Peyer's patch (tissue), 4 donors: ENCODE results near the gene UCK2. TPM values are rescaled to one million over a fixed set of nuclear protein-coding genes. Genes with fewer than 3 reads are reported as not detected.

Source experiments
- DNase-seq, 3 donors: peaks; one replicate each; pipeline ENCODE4 v3.0.0-alpha.2; 2017 to 2019
- H3K27ac ChIP-seq, 4 donors: fragments of 200-600 bp; sonication (generic); one replicate each; pipeline ENCODE4 v1.5.1; 2016 to 2019
- H3K27me3 ChIP-seq, 2 donors: fragments of 200-600 bp; sonication (generic); one replicate each; pipeline ENCODE4 v1.5.1; 2019
- H3K36me3 ChIP-seq, 3 donors: fragments of 200-600 bp; sonication (generic); one replicate each; pipeline ENCODE4 v1.5.1; 2016 to 2019
- H3K4me1 ChIP-seq, 4 donors: fragments of 200-600 bp; sonication (generic); one replicate each; pipeline ENCODE4 v1.5.1; 2016 to 2019
- H3K4me3 ChIP-seq, 4 donors: fragments of 200-600 bp; sonication (generic); 1 replicate in 3 of 4; 2 replicates in 1 of 4; pipeline ENCODE4 v1.5.1; 2016 to 2019; ENCODE audit warnings: mild to moderate bottlenecking in 1 of 4
- H3K9me3 ChIP-seq, 4 donors: fragments of 200-600 bp; sonication (generic); one replicate each; pipeline ENCODE4 v1.5.1; 2016 to 2019; ENCODE audit warnings: mild to moderate bottlenecking in 1 of 4
- POLR2A ChIP-seq, 2 donors: fragments of 450-650 bp; IDR thresholded peaks; one replicate each; pipeline ENCODE4 v1.5.1; 2017; ENCODE audit warnings: antibody characterized with exemption in 2 of 2, mild to moderate bottlenecking in 2 of 2, moderate library complexity in 2 of 2
- total RNA-seq, 4 donors: library from RNA; depleted of rRNA; stranded (reverse); fragments of >200 nt; gene quantifications; one replicate each; pipeline ENCODE4 v1.1.0, GENCODE V29; 2016
- TF ChIP-seq, protein P1 (sequence below), 6 experiments: fragments of 450-650 bp in 4 of 6; fragments of 200-600 bp in 2 of 6; sonication (generic) in 1 of 6; IDR thresholded peaks; one replicate each; pipeline ENCODE4 v1.5.1; 2017 to 2019; ENCODE audit warnings: antibody characterized with exemption in 6 of 6, mild to moderate bottlenecking in 3 of 6, moderate library complexity in 1 of 6

Gene UCK2
- total RNA-seq, 4 donors from 2014 or later, result 36.3 to 117 (median 84.7) TPM

GRCh38 chr1:165854101-165854845 lies 26.9 kb downstream of the UCK2 start:
- Histone ChIP-seq H3K36me3 (no peaks in the 10 kb centered on the region), H3K4me1 (peaks cover 0 to 30% (median 8%) of the 10 kb centered on the region in 4 donors), H3K27ac (no peak overlapping the region), H3K4me3 (no peak overlapping the region), H3K27me3 (no peaks in the 10 kb centered on the region), H3K9me3 (no peaks in the 10 kb centered on the region)
- TF ChIP-seq, protein P1, sequence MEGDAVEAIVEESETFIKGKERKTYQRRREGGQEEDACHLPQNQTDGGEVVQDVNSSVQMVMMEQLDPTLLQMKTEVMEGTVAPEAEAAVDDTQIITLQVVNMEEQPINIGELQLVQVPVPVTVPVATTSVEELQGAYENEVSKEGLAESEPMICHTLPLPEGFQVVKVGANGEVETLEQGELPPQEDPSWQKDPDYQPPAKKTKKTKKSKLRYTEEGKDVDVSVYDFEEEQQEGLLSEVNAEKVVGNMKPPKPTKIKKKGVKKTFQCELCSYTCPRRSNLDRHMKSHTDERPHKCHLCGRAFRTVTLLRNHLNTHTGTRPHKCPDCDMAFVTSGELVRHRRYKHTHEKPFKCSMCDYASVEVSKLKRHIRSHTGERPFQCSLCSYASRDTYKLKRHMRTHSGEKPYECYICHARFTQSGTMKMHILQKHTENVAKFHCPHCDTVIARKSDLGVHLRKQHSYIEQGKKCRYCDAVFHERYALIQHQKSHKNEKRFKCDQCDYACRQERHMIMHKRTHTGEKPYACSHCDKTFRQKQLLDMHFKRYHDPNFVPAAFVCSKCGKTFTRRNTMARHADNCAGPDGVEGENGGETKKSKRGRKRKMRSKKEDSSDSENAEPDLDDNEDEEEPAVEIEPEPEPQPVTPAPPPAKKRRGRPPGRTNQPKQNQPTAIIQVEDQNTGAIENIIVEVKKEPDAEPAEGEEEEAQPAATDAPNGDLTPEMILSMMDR (IDR thresholded peaks at IDR 0.05), result no peak
- TF ChIP-seq POLR2A (IDR thresholded peaks at IDR 0.05), result no peak
- no peak for DNase-seq

DNA sequence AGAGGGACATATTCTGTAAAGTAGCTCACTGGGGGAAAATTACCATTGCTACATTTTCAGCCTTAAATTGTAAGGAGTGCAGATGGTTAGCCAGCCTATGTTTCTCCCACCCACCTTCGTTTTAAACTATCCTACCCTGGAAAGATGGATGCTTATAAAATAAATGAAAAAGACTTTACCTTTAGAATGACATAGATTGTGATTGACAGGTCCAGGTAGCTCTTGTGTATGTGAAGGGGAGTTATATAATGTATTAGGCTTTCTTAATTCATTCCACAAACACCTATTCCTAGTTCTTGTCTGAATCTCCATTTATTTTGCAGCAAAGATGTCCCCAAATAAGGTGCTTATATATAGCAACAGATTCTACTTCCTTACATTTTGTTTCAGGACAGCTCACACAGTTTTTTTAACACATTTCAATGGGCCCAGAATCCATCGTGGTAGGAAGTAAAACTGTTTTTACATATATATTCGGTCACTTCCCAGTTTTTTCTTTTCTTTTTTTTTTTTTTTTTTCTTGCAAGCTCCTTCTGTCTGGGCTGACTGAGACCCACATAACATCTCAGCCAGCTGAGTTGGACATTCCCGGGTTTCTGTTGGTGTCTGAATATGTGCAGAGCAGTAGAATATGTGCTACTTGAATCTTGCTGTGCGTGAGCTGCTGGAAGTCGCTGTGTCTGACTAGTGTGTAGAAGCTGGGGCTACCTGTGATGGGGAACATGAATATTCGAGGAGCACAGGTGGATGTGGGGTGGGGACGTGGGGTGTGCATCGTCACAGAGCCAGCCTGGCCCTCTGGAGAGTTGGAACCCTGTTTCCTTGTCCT lies 27.8 kb downstream of the UCK2 start:
- peaks cover 0 to 37% (median 8%) of the 10 kb centered on the region in 4 donors for H3K4me1 ChIP-seq
- DNase-seq, result no peak
- H3K4me3 ChIP-seq, result no peak overlapping the region
- no peaks in the 10 kb centered on the region for H3K27me3 ChIP-seq
- no peak overlapping the region for H3K27ac ChIP-seq
- no peaks in the 10 kb centered on the region for H3K36me3 ChIP-seq
- no peaks in the 10 kb centered on the region for H3K9me3 ChIP-seq
- TF ChIP-seq, protein P1 (IDR thresholded peaks at IDR 0.05), result no peak
- no peak for TF ChIP-seq POLR2A (IDR thresholded peaks at IDR 0.05)

- peaks cover 0 to 41% (median 8%) of the 10 kb centered on the region in 4 donors for H3K4me1 ChIP-seq
- no peak for DNase-seq
- no peaks in the 10 kb centered on the region for H3K9me3 ChIP-seq
- H3K27ac ChIP-seq, result peak overlapping the region in 1 of 4 donors; percentile 76
- H3K27me3 ChIP-seq, result no peaks in the 10 kb centered on the region
- H3K36me3 ChIP-seq, result no peaks in the 10 kb centered on the region
- no peak overlapping the region for H3K4me3 ChIP-seq
- no peak for TF ChIP-seq POLR2A (IDR thresholded peaks at IDR 0.05)
- TF ChIP-seq, protein P1 (IDR thresholded peaks at IDR 0.05), result no peak
These were observed 28.6 kb downstream of the UCK2 start for GRCh38 chr1:165856021-165856420.

DNA sequence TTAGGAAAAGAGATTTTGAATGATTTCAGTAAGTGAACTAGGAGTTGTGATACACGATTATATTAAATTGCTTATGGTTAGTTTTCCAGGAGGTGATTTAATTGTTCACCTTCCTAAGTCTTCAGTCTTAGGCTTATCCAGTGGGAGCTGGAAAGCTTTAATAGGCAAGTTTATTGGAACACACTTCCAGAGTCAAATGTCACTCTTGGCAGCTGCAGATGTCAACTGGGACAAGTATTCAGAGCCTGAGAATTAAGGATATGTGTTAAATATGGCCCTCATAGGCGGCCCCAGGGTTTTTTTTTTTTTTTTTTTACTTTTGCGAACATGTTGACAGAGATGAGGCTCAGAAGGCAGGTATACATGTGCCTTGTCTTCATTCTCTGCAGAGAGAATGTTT lies 29.2 kb downstream of the UCK2 start:
- no peak for TF ChIP-seq POLR2A (IDR thresholded peaks at IDR 0.05)
- TF ChIP-seq, protein P1 (IDR thresholded peaks at IDR 0.05), result no peak
- H3K4me1 ChIP-seq, result peaks cover 0 to 43% (median 8%) of the 10 kb centered on the region in 4 donors
- no peaks in the 10 kb centered on the region for H3K27me3 ChIP-seq
- H3K9me3 ChIP-seq, result no peaks in the 10 kb centered on the region
- no peak for DNase-seq
- H3K36me3 ChIP-seq, result no peaks in the 10 kb centered on the region
- H3K4me3 ChIP-seq, result no peak overlapping the region
- peak overlapping the region in 2 of 4 donors; percentile 76 to 84 for H3K27ac ChIP-seq

DNA sequence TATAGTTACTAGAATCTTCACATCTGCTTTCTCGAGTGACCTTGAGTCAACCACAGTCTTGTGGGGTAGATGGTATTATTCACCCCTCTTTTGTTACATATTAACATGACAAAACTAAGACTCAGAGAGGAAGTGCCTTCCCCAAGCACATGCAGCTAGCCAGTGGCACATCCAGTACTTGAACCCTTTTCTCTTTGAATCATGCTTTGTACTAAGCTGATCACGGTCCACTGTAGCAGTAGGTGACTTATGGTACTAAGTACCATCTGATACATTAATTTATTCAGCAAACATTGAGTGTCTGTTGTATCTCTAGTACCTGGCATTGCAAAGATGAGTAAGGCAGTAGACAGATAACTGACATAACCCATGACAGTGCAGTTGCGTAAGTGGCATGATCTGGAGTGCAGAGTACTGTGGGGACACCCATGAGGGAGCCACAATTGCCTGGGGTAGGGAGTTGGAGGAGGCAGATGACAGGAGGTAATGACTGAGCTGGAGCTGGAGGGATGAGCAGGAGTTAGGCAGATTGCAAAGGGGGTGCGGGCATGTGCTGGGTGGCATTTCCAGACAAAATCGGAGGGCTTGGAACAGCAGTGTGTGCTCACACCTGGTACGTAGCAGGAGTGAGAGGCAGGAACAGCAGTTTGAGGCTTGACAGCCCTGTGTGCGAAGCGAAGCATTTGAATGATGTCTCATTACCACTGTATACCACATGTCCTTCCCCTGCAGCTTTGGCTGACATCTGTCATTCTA lies 29.8 kb downstream of the UCK2 start:
- Histone ChIP-seq H3K27me3 (no peaks in the 10 kb centered on the region), H3K36me3 (no peaks in the 10 kb centered on the region), H3K9me3 (no peaks in the 10 kb centered on the region), H3K4me1 (peaks cover 0 to 49% (median 8%) of the 10 kb centered on the region in 4 donors), H3K4me3 (no peak overlapping the region), H3K27ac (peak overlapping the region in 3 of 4 donors; percentile 41 to 84 (median 76))
- DNase-seq, result peak in 1 of 3 donors; percentile 81
- peak in 1 of 2 donors; percentile 19 for TF ChIP-seq POLR2A (IDR thresholded peaks at IDR 0.05)
- TF ChIP-seq, protein P1 (IDR thresholded peaks at IDR 0.05), result no peak
